ENCODE data around the gene EPB41L4B. TPM values are rescaled to one million over a fixed set of nuclear protein-coding genes. Genes with fewer than 3 reads are reported as not detected.

The EPB41L4B gene
- total RNA-seq, 6 experiments from 2014 or later = 0.33 to 0.37 (median 0.35) TPM; not detected in 2

GRCh38 chr9:109278848-109279247 lies 42.0 kb downstream of the EPB41L4B start:
- H3K9me3 Mint-ChIP-seq = no peaks in the 10 kb centered on the region; the same call in 1 of the 2 replicates
- no peak overlapping the region for H3K27ac Mint-ChIP-seq
- TF ChIP-seq, protein P1, sequence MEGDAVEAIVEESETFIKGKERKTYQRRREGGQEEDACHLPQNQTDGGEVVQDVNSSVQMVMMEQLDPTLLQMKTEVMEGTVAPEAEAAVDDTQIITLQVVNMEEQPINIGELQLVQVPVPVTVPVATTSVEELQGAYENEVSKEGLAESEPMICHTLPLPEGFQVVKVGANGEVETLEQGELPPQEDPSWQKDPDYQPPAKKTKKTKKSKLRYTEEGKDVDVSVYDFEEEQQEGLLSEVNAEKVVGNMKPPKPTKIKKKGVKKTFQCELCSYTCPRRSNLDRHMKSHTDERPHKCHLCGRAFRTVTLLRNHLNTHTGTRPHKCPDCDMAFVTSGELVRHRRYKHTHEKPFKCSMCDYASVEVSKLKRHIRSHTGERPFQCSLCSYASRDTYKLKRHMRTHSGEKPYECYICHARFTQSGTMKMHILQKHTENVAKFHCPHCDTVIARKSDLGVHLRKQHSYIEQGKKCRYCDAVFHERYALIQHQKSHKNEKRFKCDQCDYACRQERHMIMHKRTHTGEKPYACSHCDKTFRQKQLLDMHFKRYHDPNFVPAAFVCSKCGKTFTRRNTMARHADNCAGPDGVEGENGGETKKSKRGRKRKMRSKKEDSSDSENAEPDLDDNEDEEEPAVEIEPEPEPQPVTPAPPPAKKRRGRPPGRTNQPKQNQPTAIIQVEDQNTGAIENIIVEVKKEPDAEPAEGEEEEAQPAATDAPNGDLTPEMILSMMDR (IDR thresholded peaks at IDR 0.05) = no peak
- H3K27me3 Mint-ChIP-seq (ENCODE audit: insufficient read depth) = peaks cover 46% of the 10 kb centered on the region
- H3K4me3 Mint-ChIP-seq = no peak overlapping the region
- H3K4me1 Mint-ChIP-seq (ENCODE audit: low read depth) = no peaks in the 10 kb centered on the region
- no peak for DNase-seq
- H3K36me3 Mint-ChIP-seq (ENCODE audit: low read depth) = no peaks in the 10 kb centered on the region

DNA sequence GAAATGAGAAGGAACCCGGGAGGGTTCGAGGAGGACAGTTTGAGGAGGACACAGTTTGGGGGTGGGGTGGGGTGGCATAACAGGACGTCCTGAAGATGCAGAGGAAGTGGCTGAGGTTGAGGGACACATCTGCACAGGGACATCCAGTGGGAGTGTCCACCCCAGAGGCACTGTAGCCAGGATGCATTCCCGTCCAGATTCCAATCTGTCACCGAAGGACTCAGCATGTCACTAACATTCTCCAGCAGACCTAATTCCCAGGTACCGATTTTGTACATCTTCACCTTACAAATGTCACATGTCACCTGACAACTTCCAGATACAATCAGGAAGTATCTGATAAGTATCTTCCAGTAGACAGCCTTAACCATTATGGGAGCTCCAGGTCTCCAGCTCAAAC lies 42.6 kb downstream of the EPB41L4B start:
- no peak for DNase-seq
- Mint-ChIP-seq H3K36me3 (ENCODE audit: low read depth) (no peaks in the 10 kb centered on the region), H3K4me3 (no peak overlapping the region), H3K9me3 (no peaks in the 10 kb centered on the region; the same call in 1 of the 2 replicates), H3K27me3 (ENCODE audit: insufficient read depth) (peaks cover 48% of the 10 kb centered on the region), H3K4me1 (ENCODE audit: low read depth) (no peaks in the 10 kb centered on the region), H3K27ac (no peak overlapping the region)
- TF ChIP-seq, protein P1 (IDR thresholded peaks at IDR 0.05) = no peak

DNA sequence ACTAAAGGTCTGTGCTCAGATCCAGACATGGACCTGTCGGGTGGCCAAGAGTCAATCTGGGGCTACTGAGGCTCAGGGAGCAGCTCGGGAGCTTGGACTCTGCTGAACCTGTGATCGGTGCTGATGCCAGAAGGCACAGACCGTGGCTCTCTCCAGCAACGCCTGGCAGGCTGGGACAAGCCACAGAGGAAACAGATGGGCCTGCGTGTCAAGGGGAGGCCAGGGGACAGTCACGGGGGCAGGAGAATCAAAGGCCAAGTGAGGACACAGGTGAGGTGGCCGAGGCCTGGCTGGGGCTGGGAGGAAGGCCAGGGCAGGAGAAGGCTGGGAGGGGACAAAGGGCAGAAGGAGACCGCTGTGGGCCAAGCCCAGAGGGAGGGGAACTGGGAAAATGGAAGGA lies 43.4 kb downstream of the EPB41L4B start:
- Mint-ChIP-seq H3K4me1 (ENCODE audit: low read depth) (no peaks in the 10 kb centered on the region), H3K9me3 (no peaks in the 10 kb centered on the region; the same call in 1 of the 2 replicates), H3K4me3 (no peak overlapping the region), H3K27ac (no peak overlapping the region), H3K36me3 (ENCODE audit: low read depth) (no peaks in the 10 kb centered on the region), H3K27me3 (ENCODE audit: insufficient read depth) (peaks cover 42% of the 10 kb centered on the region)
- TF ChIP-seq, protein P1 (IDR thresholded peaks at IDR 0.05) = no peak
- DNase-seq = no peak

DNA sequence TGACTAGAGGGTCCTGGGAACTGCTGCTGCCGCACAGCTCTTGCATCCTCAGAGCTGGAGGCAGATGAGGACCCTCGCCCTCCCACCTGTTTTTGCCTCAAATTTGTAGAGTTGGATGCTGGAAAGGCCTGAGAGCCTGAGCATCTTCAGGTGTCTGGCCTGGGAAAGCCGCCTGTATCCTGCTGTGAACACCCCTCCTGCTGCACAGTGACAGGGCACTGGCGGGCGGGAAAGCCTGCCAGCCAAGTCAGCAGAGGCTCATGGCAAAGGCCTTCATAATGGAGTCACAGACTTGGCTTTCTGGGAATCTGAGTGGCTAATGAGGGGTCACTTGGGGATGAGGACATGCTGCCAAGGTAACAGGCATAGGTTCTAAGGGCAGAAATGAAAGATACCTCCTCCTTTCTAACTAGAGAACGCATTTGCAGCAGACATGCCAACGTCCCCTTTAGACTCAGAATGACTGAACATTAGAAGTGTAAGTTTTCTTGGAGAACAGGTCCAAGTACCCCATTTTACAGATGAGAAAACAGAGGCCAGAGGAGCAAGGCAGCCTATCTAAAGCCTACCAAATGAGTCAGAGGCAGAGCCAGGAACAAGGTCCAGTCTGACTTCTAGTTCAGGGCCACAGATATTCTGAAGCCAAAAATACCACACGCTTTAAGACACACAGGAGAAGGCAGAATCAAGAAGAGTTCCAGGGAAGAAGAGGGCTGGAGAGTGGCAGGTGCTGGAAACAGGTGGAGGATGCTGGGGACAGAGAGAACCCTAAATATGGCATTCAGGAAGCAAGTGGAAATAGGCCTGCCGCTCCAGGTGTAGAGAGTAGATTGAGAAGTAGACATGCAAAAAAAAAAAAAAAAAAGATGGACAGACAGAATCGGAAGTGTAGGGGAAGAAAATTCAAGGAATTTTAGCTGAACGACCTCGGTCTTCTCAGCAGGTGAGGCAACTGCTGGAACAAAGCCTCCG lies 44.1 kb downstream of the EPB41L4B start:
- no peak overlapping the region for H3K27ac Mint-ChIP-seq
- peaks cover 35% of the 10 kb centered on the region for H3K27me3 Mint-ChIP-seq (ENCODE audit: insufficient read depth)

DNA sequence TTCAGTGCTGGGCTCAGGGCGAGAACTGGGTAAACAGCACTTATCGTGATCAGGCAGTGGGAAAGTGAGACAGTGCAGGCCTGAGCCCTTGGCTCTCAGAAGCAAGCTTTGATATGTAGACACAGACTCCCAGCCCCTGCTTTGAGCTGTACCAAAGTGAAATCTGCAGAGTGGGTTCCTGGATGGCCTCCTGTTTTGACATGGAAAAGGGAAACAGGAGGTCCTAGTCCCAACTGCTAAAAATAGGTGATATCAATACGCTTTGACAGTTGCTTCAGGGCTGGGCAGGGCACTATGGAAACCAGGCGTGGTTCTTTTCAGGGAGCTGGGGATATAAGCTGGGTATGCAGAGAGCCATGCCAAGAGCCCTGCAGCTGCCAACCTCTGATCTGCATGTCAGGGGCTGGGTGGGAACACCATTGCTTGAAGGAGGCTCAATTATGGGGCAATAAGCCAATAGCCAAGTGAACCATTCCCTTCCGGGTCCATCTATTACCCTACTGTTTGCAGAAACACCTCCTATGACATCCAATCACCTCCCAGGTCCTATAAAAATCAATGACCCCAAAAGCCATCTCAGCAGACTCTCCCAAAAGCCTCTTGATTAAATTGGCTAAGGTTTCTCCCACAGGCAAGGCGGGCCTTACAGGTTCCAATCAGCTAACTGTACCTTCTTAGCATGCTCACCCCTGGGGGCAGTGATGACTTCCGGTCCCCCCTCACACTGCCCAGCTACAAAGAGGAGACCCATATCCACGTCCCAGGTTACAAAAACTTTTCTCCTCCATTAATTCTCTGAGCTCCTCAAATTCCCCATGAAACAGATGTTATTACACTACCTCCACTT lies 45.8 kb downstream of the EPB41L4B start:
- Mint-ChIP-seq H3K27me3 (ENCODE audit: insufficient read depth) (peaks cover 35% of the 10 kb centered on the region), H3K9me3 (no peaks in the 10 kb centered on the region; the same call in 1 of the 2 replicates), H3K4me3 (no peak overlapping the region), H3K27ac (no peak overlapping the region), H3K4me1 (ENCODE audit: low read depth) (no peaks in the 10 kb centered on the region), H3K36me3 (ENCODE audit: low read depth) (no peaks in the 10 kb centered on the region)
- TF ChIP-seq, protein P1 (IDR thresholded peaks at IDR 0.05) = no peak
- DNase-seq = no peak

More for the DNA sequence above, 44.1 kb downstream of the EPB41L4B start:
- no peaks in the 10 kb centered on the region; the same call in 1 of the 2 replicates for H3K9me3 Mint-ChIP-seq
- H3K4me1 Mint-ChIP-seq (ENCODE audit: low read depth) = no peaks in the 10 kb centered on the region
- H3K36me3 Mint-ChIP-seq (ENCODE audit: low read depth) = no peaks in the 10 kb centered on the region
- TF ChIP-seq, protein P1 (IDR thresholded peaks at IDR 0.05) = no peak
- DNase-seq = no peak
- no peak overlapping the region for H3K4me3 Mint-ChIP-seq

All from HFFc6 (cell line).